Measurements from ENCODE around the gene PSRC1. TPM values are rescaled to one million over a fixed set of nuclear protein-coding genes. Genes with fewer than 3 reads are reported as not detected.

The PSRC1 gene
- total and polyA plus RNA-seq, 2 experiments from 2014 or later: 55.0 to 61.1 TPM

- Mint-ChIP-seq H3K27ac (no peak within 1 kb of the TSS), H3K27me3 (ENCODE audit: insufficient read depth, low read depth, poor library complexity) (peaks cover 25% of the 10 kb centered on the region), H3K9me3 (peaks cover 17% of the 10 kb centered on the region; the same call in 2 of the 3 replicates), H3K4me3 (peak within 1 kb of the TSS; percentile 70), H3K4me1 (peaks cover 15% of the 10 kb centered on the region), H3K36me3 (ENCODE audit: low read depth) (peaks cover 28% of the 10 kb centered on the region)
- TF ChIP-seq JUNB (IDR thresholded peaks at IDR 0.05; ENCODE audit: unreplicated experiment): no peak
- TF ChIP-seq POLR2AphosphoS5 (IDR thresholded peaks at IDR 0.05; ENCODE audit: low read depth): 0 out of 2 replicates have a peak, but pooled peaks have one; percentile 35
- TF ChIP-seq EZH2phosphoT487 (IDR thresholded peaks at IDR 0.05; ENCODE audit: unreplicated experiment): no peak
- TF ChIP-seq ZNF114 (CRISPR knock-in tag; IDR thresholded peaks at IDR 0.05): no peak
- TF ChIP-seq ZNF331 (CRISPR knock-in tag; IDR thresholded peaks at IDR 0.05; ENCODE audit: low read depth): no peak
- TF ChIP-seq CTCF (conservative IDR thresholded peaks at IDR 0.05; ENCODE audit: low read depth in 2 of 2): peak; percentile 23 to 25
- Histone ChIP-seq H3K27ac (ENCODE audit: low read depth) (no peak within 1 kb of the TSS), H3K27me3 (ENCODE audit: insufficient read depth) (peaks cover 12% of the 10 kb centered on the region), H3K4me3 (peak within 1 kb of the TSS; percentile 57), H3K4me1 (ENCODE audit: insufficient read depth) (peaks cover 22% of the 10 kb centered on the region; the same call in 1 of the 2 replicates), H4K20me1 (replicated peaks; ENCODE audit: insufficient read depth) (no peaks in the 10 kb centered on the region), H2AFZ (peak within 1 kb of the TSS; percentile 83), H3K4me2 (peak within 1 kb of the TSS; percentile 84), H3K36me3 (ENCODE audit: insufficient read depth) (no peaks in the 10 kb centered on the region), H3K79me2 (replicated peaks; ENCODE audit: insufficient read depth) (peaks cover 6% of the 10 kb centered on the region; the same call in 1 of the 2 replicates), H3K9me2 (ENCODE audit: insufficient read depth) (no peaks in the 10 kb centered on the region), H3F3A (replicated peaks; ENCODE audit: low read depth) (no peaks in the 10 kb centered on the region)
- ATAC-seq (peak; percentile 81), DNase-seq (ENCODE audit: low spot score) (peak; percentile 97)
These were observed 33.9 kb downstream of the PSRC1 start, which contains the start of gene CELSR2 for GRCh38 chr1:109248797-109249629. Gene CELSR2 (plus strand): TSS chr1:109249539. CDS start chr1:109250080, 541 bp downstream.

- Mint-ChIP-seq H3K4me1 (peaks cover 9% of the 10 kb centered on the region), H3K36me3 (ENCODE audit: low read depth) (peaks cover 28% of the 10 kb centered on the region), H3K27me3 (ENCODE audit: insufficient read depth, low read depth, poor library complexity) (peaks cover 21% of the 10 kb centered on the region), H3K27ac (no peak overlapping the region), H3K4me3 (no peak overlapping the region), H3K9me3 (peaks cover 17% of the 10 kb centered on the region; the same call in 2 of the 3 replicates)
- H3K27me3 ChIP-seq (ENCODE audit: insufficient read depth): peaks cover 12% of the 10 kb centered on the region
- H3K4me2 ChIP-seq: peak overlapping the region; percentile 70; the same call in 1 of the 2 replicates
- no peaks in the 10 kb centered on the region for H3K9me2 ChIP-seq (ENCODE audit: insufficient read depth)
- no peaks in the 10 kb centered on the region for H3K36me3 ChIP-seq (ENCODE audit: insufficient read depth)
- H3K27ac ChIP-seq (ENCODE audit: low read depth): no peak overlapping the region
- ATAC-seq: no peak
- peak overlapping the region; percentile 40; the same call in 1 of the 2 replicates for H3K4me3 ChIP-seq
- no peak for DNase-seq (ENCODE audit: low spot score)
- H3F3A ChIP-seq (replicated peaks; ENCODE audit: low read depth): no peaks in the 10 kb centered on the region
- H4K20me1 ChIP-seq (replicated peaks; ENCODE audit: insufficient read depth): no peaks in the 10 kb centered on the region
- H3K4me1 ChIP-seq (ENCODE audit: insufficient read depth): peaks cover 16% of the 10 kb centered on the region; the same call in 1 of the 2 replicates
- H3K79me2 ChIP-seq (replicated peaks; ENCODE audit: insufficient read depth): peaks cover 5% of the 10 kb centered on the region; the same call in 1 of the 2 replicates
- peak overlapping the region; percentile 83 for H2AFZ ChIP-seq
- no peak for TF ChIP-seq CREB1 (CRISPR knock-in tag; IDR thresholded peaks at IDR 0.05; ENCODE audit: low read depth)
- TF ChIP-seq CTCF (conservative IDR thresholded peaks at IDR 0.05; ENCODE audit: low read depth in 2 of 2): no peak
- TF ChIP-seq POLR2AphosphoS5 (IDR thresholded peaks at IDR 0.05; ENCODE audit: low read depth): no peak
- TF ChIP-seq NANOG (IDR thresholded peaks at IDR 0.05; ENCODE audit: borderline replicate concordance): no peak
- no peak for TF ChIP-seq EZH2 (IDR thresholded peaks at IDR 0.05; ENCODE audit: low read depth, unreplicated experiment)
- no peak for TF ChIP-seq JUNB (IDR thresholded peaks at IDR 0.05; ENCODE audit: unreplicated experiment)
- TF ChIP-seq ZNF331 (CRISPR knock-in tag; IDR thresholded peaks at IDR 0.05; ENCODE audit: low read depth): no peak
- TF ChIP-seq ZNF114 (CRISPR knock-in tag; IDR thresholded peaks at IDR 0.05): no peak
These were observed 34.5 kb downstream of the PSRC1 start for GRCh38 chr1:109248444-109248796.

Data from GM23338 (cell line).